ENCODE measurements around the gene FAR2. TPM values are rescaled to one million over a fixed set of nuclear protein-coding genes. Genes with fewer than 3 reads are reported as not detected.

Gene FAR2
- total RNA-seq, 5 donors from 2014 or later (not counting 1 experiment from before 2014, with no cell fraction given): 2.2 to 6.8 (median 4.9) TPM

DNA sequence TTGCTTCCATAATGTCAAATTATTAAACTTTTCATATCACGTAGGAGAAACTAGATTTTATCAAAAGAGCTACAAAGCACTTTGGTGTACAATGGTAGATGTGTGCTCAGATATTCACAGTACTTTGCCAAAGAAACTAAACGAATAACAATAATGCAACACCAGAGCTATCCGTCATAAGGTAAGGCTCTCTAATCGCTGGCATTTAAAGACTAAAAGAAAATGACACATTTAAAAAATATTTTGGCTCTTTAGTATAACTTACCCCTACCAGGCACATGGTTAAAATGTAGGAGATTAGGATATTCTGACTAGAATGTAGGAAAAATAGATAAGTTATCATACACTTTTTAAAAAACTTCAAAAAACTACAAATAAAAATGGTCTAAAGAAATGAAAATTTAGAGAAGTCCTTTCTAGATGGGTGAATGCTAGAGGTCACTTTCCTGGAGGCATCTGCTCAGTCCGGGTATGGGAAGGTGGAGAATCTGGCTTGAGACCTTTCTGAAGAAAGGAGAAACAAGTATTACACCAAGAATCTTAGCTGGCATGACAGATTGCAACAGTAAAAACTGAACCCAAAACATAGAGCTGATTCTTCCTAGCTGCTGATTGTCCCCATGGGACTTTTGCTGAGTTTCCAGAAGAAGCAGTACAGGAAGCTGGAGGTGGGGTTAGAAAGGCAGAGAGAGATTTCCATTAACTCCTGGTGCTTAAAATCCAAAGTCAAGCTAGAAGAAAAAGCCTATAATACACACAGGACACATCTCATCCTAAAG, 67.9 kb downstream of the FAR2 start:
- Mint-ChIP-seq H3K4me1 (no peaks in the 10 kb centered on the region), H3K9me3 (peaks cover 0 to 4% (median 0%) of the 10 kb centered on the region in 3 donors), H3K27ac (no peak overlapping the region), H3K36me3 (peaks cover 5% of the 10 kb centered on the region), H3K27me3 (no peaks in the 10 kb centered on the region), H3K4me3 (no peak overlapping the region)
- CTCF ChIA-PET: no interaction called here
- Histone ChIP-seq H3K4me1 (ENCODE audit: control insufficient read depth in 1 of 2, extremely low read depth in 1 of 2, insufficient read depth in 2 of 2, low read length in 2 of 2) (no peaks in the 10 kb centered on the region), H3K27ac (ENCODE audit: low read length) (no peak overlapping the region), H3K27me3 (replicated peaks in 1 of 2; ENCODE audit: control insufficient read depth in 2 of 2, extremely low read depth in 1 of 2, insufficient read depth in 2 of 2, low read length in 1 of 2) (no peaks in the 10 kb centered on the region), H3K36me3 (ENCODE audit: control insufficient read depth in 2 of 2, extremely low read depth in 1 of 2, insufficient read depth in 1 of 2, low read length in 1 of 2) (no peaks in the 10 kb centered on the region), H3K9me3 (no peaks in the 10 kb centered on the region), H3K4me3 (ENCODE audit: control insufficient read depth in 1 of 2, extremely low read depth in 1 of 2, low read length in 1 of 2) (no peak overlapping the region)
- POLR2A ChIA-PET: interaction anchor here in 1 of 2 donors (0.5 kb wide), 1 partner anchor 106 kb away, joined by 5 read pairs; no protein-coding TSS in a partner anchor
- no peak for ATAC-seq (replicated peaks in 1 of 4)
- WGBS (ENCODE audit: insufficient coverage): 100% methylated on average over 1 of the region's 5 CpGs
- no peak for DNase-seq

GRCh38 chr12:29220632-29221336, 71.7 kb downstream of the FAR2 start:
- Mint-ChIP-seq H3K27ac (no peak overlapping the region), H3K4me3 (no peak overlapping the region), H3K4me1 (no peaks in the 10 kb centered on the region), H3K9me3 (peaks cover 3 to 7% (median 3%) of the 10 kb centered on the region in 3 donors), H3K36me3 (peaks cover 8% of the 10 kb centered on the region), H3K27me3 (no peaks in the 10 kb centered on the region)
- WGBS (ENCODE audit: insufficient coverage): 96% methylated on average over 15 of the region's 18 CpGs
- DNase-seq (no peak), ATAC-seq (replicated peaks in 1 of 4) (no peak)
- Histone ChIP-seq H3K4me1 (ENCODE audit: control insufficient read depth in 1 of 2, extremely low read depth in 1 of 2, insufficient read depth in 2 of 2, low read length in 2 of 2) (no peaks in the 10 kb centered on the region), H3K27me3 (replicated peaks in 1 of 2; ENCODE audit: control insufficient read depth in 2 of 2, extremely low read depth in 1 of 2, insufficient read depth in 2 of 2, low read length in 1 of 2) (no peaks in the 10 kb centered on the region), H3K4me3 (ENCODE audit: control insufficient read depth in 1 of 2, extremely low read depth in 1 of 2, low read length in 1 of 2) (no peak overlapping the region), H3K27ac (ENCODE audit: low read length) (no peak overlapping the region), H3K36me3 (ENCODE audit: control insufficient read depth in 2 of 2, extremely low read depth in 1 of 2, insufficient read depth in 1 of 2, low read length in 1 of 2) (no peaks in the 10 kb centered on the region), H3K9me3 (no peaks in the 10 kb centered on the region)
- ChIA-PET CTCF (no interaction called here), POLR2A (no interaction called here)

- Mint-ChIP-seq H3K4me3 (no peak overlapping the region), H3K9me3 (peaks cover 3 to 7% (median 3%) of the 10 kb centered on the region in 3 donors), H3K4me1 (no peaks in the 10 kb centered on the region), H3K36me3 (peaks cover 8% of the 10 kb centered on the region), H3K27me3 (no peaks in the 10 kb centered on the region), H3K27ac (no peak overlapping the region)
- Histone ChIP-seq H3K27ac (ENCODE audit: low read length) (no peak overlapping the region), H3K9me3 (no peaks in the 10 kb centered on the region), H3K36me3 (ENCODE audit: control insufficient read depth in 2 of 2, extremely low read depth in 1 of 2, insufficient read depth in 1 of 2, low read length in 1 of 2) (no peaks in the 10 kb centered on the region), H3K4me1 (ENCODE audit: control insufficient read depth in 1 of 2, extremely low read depth in 1 of 2, insufficient read depth in 2 of 2, low read length in 2 of 2) (no peaks in the 10 kb centered on the region), H3K27me3 (replicated peaks in 1 of 2; ENCODE audit: control insufficient read depth in 2 of 2, extremely low read depth in 1 of 2, insufficient read depth in 2 of 2, low read length in 1 of 2) (no peaks in the 10 kb centered on the region), H3K4me3 (ENCODE audit: control insufficient read depth in 1 of 2, extremely low read depth in 1 of 2, low read length in 1 of 2) (no peak overlapping the region)
- no CpG with 5 or more reads among the region's 1 CpG for WGBS (ENCODE audit: insufficient coverage)
- CTCF ChIA-PET: no interaction called here
- POLR2A ChIA-PET: no interaction called here
- DNase-seq: no peak
- ATAC-seq (replicated peaks in 1 of 4): no peak
Observed at GRCh38 chr12:29222200-29222599, 73.1 kb downstream of the FAR2 start.

DNA sequence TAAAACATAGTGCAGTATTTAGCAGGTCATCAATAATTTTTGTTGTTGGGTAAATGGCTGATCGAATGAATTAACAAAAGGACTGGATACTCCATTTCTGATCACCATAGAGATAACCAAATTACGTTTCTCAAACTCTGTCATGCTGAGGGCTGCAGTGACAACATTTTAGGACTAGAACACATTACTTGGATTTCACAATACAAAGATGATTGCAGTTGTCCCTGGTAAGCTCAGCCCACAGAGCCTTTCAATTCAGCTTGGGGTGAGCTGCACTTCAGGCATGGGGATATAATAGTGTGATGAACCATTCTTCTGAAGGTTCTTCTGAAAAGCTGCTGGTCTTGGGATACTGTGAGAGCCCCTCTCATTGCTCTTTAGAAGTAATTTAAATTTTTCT, 74.3 kb downstream of the FAR2 start:
- Mint-ChIP-seq H3K27me3 (no peaks in the 10 kb centered on the region), H3K4me3 (no peak overlapping the region), H3K9me3 (peaks cover 3 to 7% (median 3%) of the 10 kb centered on the region in 3 donors), H3K27ac (no peak overlapping the region), H3K4me1 (no peaks in the 10 kb centered on the region), H3K36me3 (peaks cover 8% of the 10 kb centered on the region)
- DNase-seq (no peak), ATAC-seq (replicated peaks in 1 of 4) (no peak)
- Histone ChIP-seq H3K36me3 (ENCODE audit: control insufficient read depth in 2 of 2, extremely low read depth in 1 of 2, insufficient read depth in 1 of 2, low read length in 1 of 2) (no peaks in the 10 kb centered on the region), H3K4me1 (ENCODE audit: control insufficient read depth in 1 of 2, extremely low read depth in 1 of 2, insufficient read depth in 2 of 2, low read length in 2 of 2) (no peaks in the 10 kb centered on the region), H3K4me3 (ENCODE audit: control insufficient read depth in 1 of 2, extremely low read depth in 1 of 2, low read length in 1 of 2) (no peak overlapping the region), H3K9me3 (no peaks in the 10 kb centered on the region), H3K27me3 (replicated peaks in 1 of 2; ENCODE audit: control insufficient read depth in 2 of 2, extremely low read depth in 1 of 2, insufficient read depth in 2 of 2, low read length in 1 of 2) (no peaks in the 10 kb centered on the region), H3K27ac (ENCODE audit: low read length) (no peak overlapping the region)
- POLR2A ChIA-PET: no interaction called here
- CTCF ChIA-PET: no interaction called here
- 83% methylated on average over 1 of the region's 2 CpGs for WGBS (ENCODE audit: insufficient coverage)

GRCh38 chr12:29223956-29224543, 75.0 kb downstream of the FAR2 start:
- ChIA-PET CTCF (no interaction called here), POLR2A (no interaction called here)
- no peaks in the 10 kb centered on the region for H3K4me1 ChIP-seq (ENCODE audit: control insufficient read depth in 1 of 2, extremely low read depth in 1 of 2, insufficient read depth in 2 of 2, low read length in 2 of 2)
- DNase-seq: no peak
- 100% methylated on average over 1 of the region's 2 CpGs for whole genome bisulfite sequencing (ENCODE audit: insufficient coverage)
- no peaks in the 10 kb centered on the region for H3K9me3 ChIP-seq
- H3K4me3 ChIP-seq (ENCODE audit: control insufficient read depth in 1 of 2, extremely low read depth in 1 of 2, low read length in 1 of 2): no peak overlapping the region
- Mint-ChIP-seq H3K4me3 (no peak overlapping the region), H3K27ac (no peak overlapping the region), H3K4me1 (no peaks in the 10 kb centered on the region), H3K36me3 (peaks cover 8% of the 10 kb centered on the region), H3K9me3 (peaks cover 3 to 7% (median 3%) of the 10 kb centered on the region in 3 donors), H3K27me3 (no peaks in the 10 kb centered on the region)
- no peaks in the 10 kb centered on the region for H3K27me3 ChIP-seq (replicated peaks in 1 of 2; ENCODE audit: control insufficient read depth in 2 of 2, extremely low read depth in 1 of 2, insufficient read depth in 2 of 2, low read length in 1 of 2)
- no peak overlapping the region for H3K27ac ChIP-seq (ENCODE audit: low read length)
- no peaks in the 10 kb centered on the region for H3K36me3 ChIP-seq (ENCODE audit: control insufficient read depth in 2 of 2, extremely low read depth in 1 of 2, insufficient read depth in 1 of 2, low read length in 1 of 2)
- no peak for ATAC-seq (replicated peaks in 1 of 4)

GRCh38 chr12:29224572-29224971, 75.5 kb downstream of the FAR2 start:
- Histone ChIP-seq H3K27me3 (replicated peaks in 1 of 2; ENCODE audit: control insufficient read depth in 2 of 2, extremely low read depth in 1 of 2, insufficient read depth in 2 of 2, low read length in 1 of 2) (no peaks in the 10 kb centered on the region), H3K9me3 (no peaks in the 10 kb centered on the region), H3K4me1 (ENCODE audit: control insufficient read depth in 1 of 2, extremely low read depth in 1 of 2, insufficient read depth in 2 of 2, low read length in 2 of 2) (no peaks in the 10 kb centered on the region), H3K4me3 (ENCODE audit: control insufficient read depth in 1 of 2, extremely low read depth in 1 of 2, low read length in 1 of 2) (no peak overlapping the region), H3K36me3 (ENCODE audit: control insufficient read depth in 2 of 2, extremely low read depth in 1 of 2, insufficient read depth in 1 of 2, low read length in 1 of 2) (no peaks in the 10 kb centered on the region), H3K27ac (ENCODE audit: low read length) (no peak overlapping the region)
- no peaks in the 10 kb centered on the region for H3K4me1 Mint-ChIP-seq
- WGBS (ENCODE audit: insufficient coverage): 40% methylated on average over 2 of the region's 4 CpGs
- H3K27me3 Mint-ChIP-seq: no peaks in the 10 kb centered on the region
- no peak overlapping the region for H3K27ac Mint-ChIP-seq
- DNase-seq (no peak), ATAC-seq (replicated peaks in 1 of 4) (no peak)
- POLR2A ChIA-PET: no interaction called here
- peaks cover 3 to 7% (median 3%) of the 10 kb centered on the region in 3 donors for H3K9me3 Mint-ChIP-seq
- H3K36me3 Mint-ChIP-seq: peaks cover 8% of the 10 kb centered on the region
- CTCF ChIA-PET: no interaction called here
- no peak overlapping the region for H3K4me3 Mint-ChIP-seq

Measured in T-cell (primary cell).